HG02763 (cell line): ENCODE results near the gene CEP19.
"Not testable (repeated sequence)": the region's sequence is repeated elsewhere in the genome, so short reads cannot be mapped to it uniquely, and the experiment has no call there.

Source experiments
- ATAC-seq: cut with Tn5 transposase; IDR thresholded peaks from one replicate; pipeline ENCODE4 v1.9.1; 2021; ENCODE audit warnings: mild to moderate bottlenecking, moderate library complexity; ENCODE audit not compliant: unreplicated experiment

The CEP19 gene

GRCh38 chr3:196711838-196712513 is at the start of gene CEP19, which contains the start of gene PIGX:
TSS of gene CEP19 (minus strand) at chr3:196712250. CDS start at chr3:196708657, 3,593 bp downstream.
TSS of gene PIGX (plus strand) at chr3:196712377.
- ATAC-seq, result peak; percentile 83

GRCh38 chr3:196757876-196758739 is 46.1 kb upstream of the CEP19 start:
- no peak for ATAC-seq

- no peak for ATAC-seq
Measured at GRCh38 chr3:196756732-196757131, 44.7 kb upstream of the CEP19 start.

- no peak for ATAC-seq
Measured at GRCh38 chr3:196754091-196754981, 42.3 kb upstream of the CEP19 start.

GRCh38 chr3:196753201-196753600 is 41.2 kb upstream of the CEP19 start:
- ATAC-seq, result no peak

- ATAC-seq, result no peak
Measured at GRCh38 chr3:196749125-196749524, 37.1 kb upstream of the CEP19 start.

GRCh38 chr3:196743569-196743968 is 31.5 kb upstream of the CEP19 start:
- not testable (repeated sequence) for ATAC-seq

- no peak for ATAC-seq
Measured at GRCh38 chr3:196741249-196741889, 29.3 kb upstream of the CEP19 start.

- ATAC-seq, result no peak
Measured at GRCh38 chr3:196740481-196741248, 28.6 kb upstream of the CEP19 start.

GRCh38 chr3:196739671-196740480 is 27.8 kb upstream of the CEP19 start, which contains the start of gene PAK2:
TSS of gene PAK2 (plus strand) at chr3:196739857. CDS start at chr3:196782647, 42,790 bp downstream.
- ATAC-seq, result peak; percentile 88

- ATAC-seq, result no peak
Measured at GRCh38 chr3:196737655-196738054, 25.6 kb upstream of the CEP19 start.

- no peak for ATAC-seq
Measured at GRCh38 chr3:196736670-196737374, 24.8 kb upstream of the CEP19 start.

GRCh38 chr3:196735751-196736150 is 23.7 kb upstream of the CEP19 start:
- no peak for ATAC-seq

- ATAC-seq, result no peak
Measured at GRCh38 chr3:196726788-196727675, 15.0 kb upstream of the CEP19 start.

- no peak for ATAC-seq
Measured at GRCh38 chr3:196721097-196721496, 9.0 kb upstream of the CEP19 start.

GRCh38 chr3:196717162-196717561 is 5.1 kb upstream of the CEP19 start:
- not testable (repeated sequence) for ATAC-seq
